ENCODE results near the gene MTIF3. TPM values are rescaled to one million over a fixed set of nuclear protein-coding genes. Genes with fewer than 3 reads are reported as not detected.

MTIF3 gene
- polyA plus RNA-seq, 5 donors: 62.4 to 76.9 (median 67.0) TPM

- no peak for DNase-seq
Observed at GRCh38 chr13:27463500-27463899, 13.1 kb upstream of the MTIF3 start.

DNA sequence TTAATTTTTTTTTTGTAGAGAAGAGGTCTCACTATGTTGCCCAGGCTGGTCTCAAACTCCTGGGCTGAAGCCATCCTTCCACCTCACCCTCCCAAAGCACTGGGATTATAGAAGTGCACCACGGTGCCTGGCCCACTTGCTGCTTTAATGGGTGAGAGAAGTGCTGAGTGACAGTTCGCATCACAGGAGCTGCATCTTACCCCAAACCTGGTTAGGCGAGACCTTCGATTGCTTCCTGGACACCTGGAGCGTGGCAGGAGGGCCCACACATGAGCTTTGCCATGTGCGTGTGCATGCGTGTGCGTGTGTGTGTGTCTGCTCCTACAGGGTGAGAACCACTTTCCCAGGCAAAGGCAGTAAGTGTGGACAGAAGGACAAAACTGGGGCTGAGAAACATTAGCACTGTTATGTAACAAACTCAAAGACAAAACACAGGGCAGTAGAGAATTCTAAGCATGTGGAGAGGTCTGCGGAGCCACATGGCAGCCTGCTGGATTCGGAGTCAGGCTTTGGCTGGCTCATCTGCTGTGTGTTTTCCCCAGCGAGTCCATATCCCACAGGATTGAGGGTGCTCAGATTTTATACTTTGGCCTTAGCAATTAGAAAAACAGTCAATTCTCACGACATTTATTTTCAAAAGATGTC is 11.7 kb upstream of the MTIF3 start:
- no peak for DNase-seq

GRCh38 chr13:27455331-27455855 is 5.0 kb upstream of the MTIF3 start:
- no peak for DNase-seq

- DNase-seq: peak; percentile 36 to 45
Observed at GRCh38 chr13:27450921-27451471, 632 bp upstream of the MTIF3 start.

- DNase-seq: no peak
Observed at GRCh38 chr13:27449081-27449603, 1.2 kb downstream of the MTIF3 start.

GRCh38 chr13:27448308-27448707 is 2.1 kb downstream of the MTIF3 start:
- no peak for DNase-seq

GRCh38 chr13:27446986-27447583 is 3.3 kb downstream of the MTIF3 start:
- no peak for DNase-seq

- no peak for DNase-seq
Observed at GRCh38 chr13:27442797-27443196, 7.6 kb downstream of the MTIF3 start.

GRCh38 chr13:27442071-27442647 is 8.2 kb downstream of the MTIF3 start:
- no peak for DNase-seq

DNA sequence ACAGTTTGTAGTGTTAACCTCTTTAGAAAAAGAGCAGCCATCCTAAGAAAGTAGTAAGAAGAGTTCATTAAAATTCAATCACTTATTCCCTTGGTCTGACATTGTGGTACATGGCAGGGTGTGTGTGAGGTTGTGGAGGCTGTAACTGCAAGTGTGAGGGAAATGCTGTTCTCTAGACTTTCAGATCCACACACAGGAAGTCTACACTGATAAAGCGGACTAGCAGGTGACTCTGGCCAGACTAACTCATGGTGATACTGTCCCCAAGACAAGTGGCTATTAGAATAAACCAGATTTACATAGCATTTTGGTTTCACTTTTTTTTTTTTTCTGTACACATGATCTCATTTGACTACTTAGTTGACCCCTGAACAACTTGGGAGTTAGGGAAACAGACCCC is 10.0 kb downstream of the MTIF3 start:
- DNase-seq: no peak

DNA sequence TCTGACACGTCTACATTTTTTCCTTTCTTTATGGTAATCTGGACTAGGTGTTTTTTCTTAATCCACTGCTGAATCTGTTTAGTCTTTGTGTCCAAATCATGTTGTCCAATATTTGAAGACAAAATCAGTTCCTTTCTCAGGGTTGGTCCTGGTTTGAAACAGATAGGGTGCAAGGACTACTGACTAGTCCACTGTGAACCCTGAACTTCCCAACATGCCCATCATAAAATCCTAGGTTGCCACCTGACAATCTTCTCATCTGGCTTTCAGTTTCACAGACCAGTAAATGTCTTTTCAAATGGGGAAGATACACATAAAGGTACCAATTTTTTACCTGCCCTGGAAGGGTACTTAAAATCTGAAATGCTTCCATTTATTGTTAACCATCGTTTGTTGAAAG is 13.2 kb downstream of the MTIF3 start:
- no peak for DNase-seq

GRCh38 chr13:27432611-27433210 is 17.7 kb downstream of the MTIF3 start:
- DNase-seq: no peak

- no peak for DNase-seq
Observed at GRCh38 chr13:27432180-27432579, 18.2 kb downstream of the MTIF3 start.

DNA sequence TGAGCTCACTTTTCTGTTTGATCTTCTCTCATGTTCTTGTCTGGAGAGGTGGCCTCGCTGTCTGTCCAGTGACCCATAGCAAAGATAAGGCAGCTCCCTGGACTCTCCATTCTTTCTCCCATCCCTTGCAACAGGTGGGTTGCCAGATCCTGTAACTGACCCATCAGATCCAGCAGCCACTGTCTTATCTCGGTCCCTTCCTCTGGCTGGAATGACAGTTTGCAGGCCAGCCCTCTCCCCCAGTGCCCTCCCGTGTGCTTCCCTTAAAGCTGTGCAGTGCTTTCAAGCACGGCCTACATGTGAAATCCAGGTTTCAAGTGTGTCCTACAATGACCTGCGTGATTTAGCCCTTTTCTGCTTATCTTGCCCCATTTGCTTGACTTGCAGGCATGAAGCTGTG is 22.2 kb downstream of the MTIF3 start:
- DNase-seq: no peak

DNA sequence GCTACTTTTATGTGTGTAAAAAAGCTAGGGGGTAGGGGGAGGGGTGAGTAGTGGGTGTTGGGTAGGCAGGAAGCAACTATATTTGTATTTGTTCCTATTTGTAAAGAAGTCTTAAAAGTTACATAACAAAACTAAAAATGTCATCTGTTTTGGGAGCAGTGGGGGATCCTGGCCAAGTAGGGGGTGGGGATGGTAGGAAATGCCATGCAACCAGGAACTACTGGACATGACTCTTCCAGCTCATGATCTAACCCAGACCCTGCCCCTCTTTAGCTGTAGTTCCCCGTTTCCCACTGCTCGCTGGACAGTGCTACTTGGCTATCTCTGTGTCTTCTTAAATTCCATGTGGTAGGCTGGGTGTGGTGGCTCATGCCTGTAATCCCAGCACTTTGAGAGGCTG is 22.7 kb downstream of the MTIF3 start:
- DNase-seq: no peak

DNA sequence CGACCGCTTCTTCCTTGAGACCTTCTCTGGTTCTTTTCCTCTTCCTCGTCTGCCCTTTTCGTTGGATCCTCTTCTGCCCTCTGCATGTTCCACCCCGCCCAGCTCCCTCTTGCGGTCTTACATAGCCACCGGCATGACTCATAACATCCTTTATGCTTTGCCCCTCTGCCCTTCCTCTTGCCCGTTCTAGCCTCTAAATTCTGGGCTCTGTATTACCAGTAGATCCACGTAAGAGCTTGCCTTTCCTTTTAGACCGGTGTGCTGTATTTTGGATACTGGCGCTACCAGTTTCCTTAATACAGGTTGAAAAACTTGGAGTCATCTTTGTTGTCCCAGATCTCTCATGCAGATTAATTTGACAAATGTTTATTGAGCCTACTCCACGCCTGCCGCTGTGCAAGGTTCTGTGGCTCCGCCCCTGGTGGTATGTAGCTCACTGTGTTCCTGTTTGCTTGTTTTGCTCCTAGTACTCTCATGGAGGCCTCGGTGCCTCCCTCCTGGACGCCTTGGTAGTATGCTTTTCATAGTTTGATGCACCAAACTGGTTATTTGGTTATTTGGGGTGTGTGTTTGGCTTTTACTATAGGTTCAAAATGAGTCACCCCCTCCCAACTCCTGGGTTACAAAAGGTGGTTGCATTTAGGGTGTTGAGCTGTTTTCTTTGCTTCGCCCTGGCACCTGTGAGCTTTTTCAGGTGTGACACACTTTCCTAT is 24.3 kb downstream of the MTIF3 start:
- DNase-seq: no peak

- no peak for DNase-seq
Observed at GRCh38 chr13:27425158-27425917, 25.0 kb downstream of the MTIF3 start.

DNA sequence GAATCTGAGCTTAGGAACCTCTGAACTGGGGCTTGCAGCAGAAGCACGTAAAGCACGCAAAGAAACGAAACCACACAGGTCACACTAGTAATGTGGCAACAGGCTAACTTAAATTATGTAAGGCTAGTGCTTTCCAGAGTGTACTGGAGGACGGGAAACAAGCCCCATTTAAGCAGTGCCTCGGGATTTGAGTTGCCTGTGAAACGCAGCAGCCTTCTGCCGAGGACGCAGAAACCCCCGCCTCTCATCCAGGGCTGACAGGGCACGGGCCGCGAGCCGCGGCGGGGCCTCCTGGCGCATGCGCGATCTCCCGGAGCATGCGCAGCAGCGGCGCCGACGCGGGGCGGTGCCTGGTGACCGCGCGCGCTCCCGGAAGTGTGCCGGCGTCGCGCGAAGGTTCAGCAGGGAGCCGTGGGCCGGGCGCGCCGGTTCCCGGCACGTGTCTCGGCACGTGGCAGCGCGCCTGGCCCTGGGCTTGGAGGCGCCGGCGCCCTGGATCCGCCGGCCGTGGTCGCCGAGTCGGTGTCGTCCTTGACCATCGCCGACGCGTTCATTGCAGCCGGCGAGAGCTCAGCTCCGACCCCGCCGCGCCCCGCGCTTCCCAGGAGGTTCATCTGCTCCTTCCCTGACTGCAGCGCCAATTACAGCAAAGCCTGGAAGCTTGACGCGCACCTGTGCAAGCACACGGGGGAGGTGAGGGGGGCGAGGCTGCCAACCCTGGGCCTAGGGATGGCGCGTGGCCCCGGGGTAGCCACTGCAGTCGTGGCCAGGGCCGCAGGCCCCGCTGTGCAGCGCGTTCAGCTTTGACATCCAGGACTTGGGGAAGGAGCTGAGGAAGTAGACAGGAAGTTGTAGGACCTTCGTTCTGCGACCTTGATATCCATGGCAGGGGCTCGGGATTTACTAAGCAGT is 25.9 kb downstream of the MTIF3 start, which contains the start of gene GTF3A:
Gene GTF3A, plus strand, starts transcription at position 374 of the 912 bp plus-strand sequence.
- DNase-seq: peak; percentile 91 to 92

- no peak for DNase-seq
Observed at GRCh38 chr13:27423333-27423732, 27.0 kb downstream of the MTIF3 start.
